A549 (cell line): ENCODE measurements around the gene ZNF710.

Experiments
- CEBPB ChIP-seq, 2 experiments: fragments of >200 bp in 1 of 2; sonication (Bioruptor Twin) in 1 of 2; formaldehyde crosslinking in 1 of 2; IDR thresholded peaks; 2 replicates each; pipeline ENCODE4 v1.6.1; 2012 to 2016
- EP300 ChIP-seq, 2 experiments: fragments of >200 bp; sonication (Bioruptor Twin); formaldehyde crosslinking; IDR thresholded peaks; 2 replicates in 1 of 2; 3 replicates in 1 of 2; pipeline ENCODE4 v1.6.1; 2016 to 2017
- ESRRA ChIP-seq: fragments of 150-350 bp; IDR thresholded peaks from 2 replicates; pipeline ENCODE4 v1.6.1; 2014; ENCODE audit warnings: mild to moderate bottlenecking, low read length, borderline replicate concordance
- ZFP36 ChIP-seq: fragments of 450-650 bp; IDR thresholded peaks from 2 replicates; pipeline ENCODE4 v1.6.1; 2014; ENCODE audit warnings: borderline replicate concordance; ENCODE audit not compliant: partially characterized antibody
- TF ChIP-seq, protein P1 (sequence below): IDR thresholded peaks from 2 replicates; pipeline ENCODE4 v1.6.1; 2012
- TF ChIP-seq, protein P2 (sequence below): fragments of >200 bp; sonication (Bioruptor Twin); formaldehyde crosslinking; IDR thresholded peaks from 3 replicates; pipeline ENCODE4 v1.5.1; 2016

DNA sequence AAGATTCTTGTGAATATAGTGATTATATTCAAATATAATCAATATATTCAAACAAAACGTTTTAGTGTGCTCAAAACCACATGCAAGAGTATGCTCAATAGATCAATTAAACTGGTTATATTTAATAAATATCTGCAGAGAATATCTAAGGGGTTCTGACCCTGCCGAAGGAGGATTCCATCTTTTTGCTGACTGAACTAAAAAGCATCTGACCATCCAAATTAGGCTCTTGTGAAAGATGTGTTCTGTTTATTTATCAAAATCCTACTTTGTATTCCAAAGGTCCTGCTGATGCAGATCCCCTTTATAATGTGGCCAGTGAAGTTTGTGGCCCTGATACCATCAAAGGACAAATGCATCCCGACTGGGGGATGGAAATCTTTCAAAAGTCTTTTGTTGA is 46.6 kb upstream of the ZNF710 start:
- TF ChIP-seq EP300 (IDR thresholded peaks at IDR 0.05) (no peak), ZFP36 (no peak), CEBPB (IDR thresholded peaks at IDR 0.05) (no peak), ESRRA (no peak)
- TF ChIP-seq, protein P1, sequence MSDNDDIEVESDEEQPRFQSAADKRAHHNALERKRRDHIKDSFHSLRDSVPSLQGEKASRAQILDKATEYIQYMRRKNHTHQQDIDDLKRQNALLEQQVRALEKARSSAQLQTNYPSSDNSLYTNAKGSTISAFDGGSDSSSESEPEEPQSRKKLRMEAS: no peak
- TF ChIP-seq, protein P2, sequence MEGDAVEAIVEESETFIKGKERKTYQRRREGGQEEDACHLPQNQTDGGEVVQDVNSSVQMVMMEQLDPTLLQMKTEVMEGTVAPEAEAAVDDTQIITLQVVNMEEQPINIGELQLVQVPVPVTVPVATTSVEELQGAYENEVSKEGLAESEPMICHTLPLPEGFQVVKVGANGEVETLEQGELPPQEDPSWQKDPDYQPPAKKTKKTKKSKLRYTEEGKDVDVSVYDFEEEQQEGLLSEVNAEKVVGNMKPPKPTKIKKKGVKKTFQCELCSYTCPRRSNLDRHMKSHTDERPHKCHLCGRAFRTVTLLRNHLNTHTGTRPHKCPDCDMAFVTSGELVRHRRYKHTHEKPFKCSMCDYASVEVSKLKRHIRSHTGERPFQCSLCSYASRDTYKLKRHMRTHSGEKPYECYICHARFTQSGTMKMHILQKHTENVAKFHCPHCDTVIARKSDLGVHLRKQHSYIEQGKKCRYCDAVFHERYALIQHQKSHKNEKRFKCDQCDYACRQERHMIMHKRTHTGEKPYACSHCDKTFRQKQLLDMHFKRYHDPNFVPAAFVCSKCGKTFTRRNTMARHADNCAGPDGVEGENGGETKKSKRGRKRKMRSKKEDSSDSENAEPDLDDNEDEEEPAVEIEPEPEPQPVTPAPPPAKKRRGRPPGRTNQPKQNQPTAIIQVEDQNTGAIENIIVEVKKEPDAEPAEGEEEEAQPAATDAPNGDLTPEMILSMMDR: no peak
